ENCODE results near the gene LRRC4. TPM values are rescaled to one million over a fixed set of nuclear protein-coding genes. Genes with fewer than 3 reads are reported as not detected.

LRRC4 gene
- total RNA-seq, 2 donors from 2014 or later = 0.23 to 5.7 TPM

GRCh38 chr7:128037880-128038619 lies 6.8 kb upstream of the LRRC4 start:
- H3K27ac ChIP-seq = no peak overlapping the region
- 97% methylated on average over 8 of the region's 8 CpGs for WGBS
- H3K27me3 ChIP-seq (replicated peaks; ENCODE audit: insufficient read depth) = no peaks in the 10 kb centered on the region
- intact Hi-C loops (cut with DNase I) = loop anchor here (10.0 kb wide), 2 partner anchors 167 to 453 kb away; partner anchors contain the start of genes ARF5 and GCC1
- no peak for DNase-seq (ENCODE audit: low spot score)
- TF ChIP-seq CTCF (IDR thresholded peaks at IDR 0.05) (no peak), POLR2A (IDR thresholded peaks at IDR 0.05) (no peak), POLR2AphosphoS5 (IDR thresholded peaks at IDR 0.05) (no peak)
- H3K9me3 ChIP-seq = no peaks in the 10 kb centered on the region
- H3K4me1 ChIP-seq (replicated peaks) = no peaks in the 10 kb centered on the region
- no peaks in the 10 kb centered on the region for H3K36me3 ChIP-seq
- H3K4me3 ChIP-seq = no peak overlapping the region

GRCh38 chr7:128037081-128037480 lies 5.8 kb upstream of the LRRC4 start:
- WGBS = 100% methylated on average over 2 of the region's 2 CpGs
- no peak for DNase-seq (ENCODE audit: low spot score)
- no peaks in the 10 kb centered on the region for H3K36me3 ChIP-seq
- no peaks in the 10 kb centered on the region for H3K27me3 ChIP-seq (replicated peaks; ENCODE audit: insufficient read depth)
- no peak overlapping the region for H3K27ac ChIP-seq
- TF ChIP-seq CTCF (IDR thresholded peaks at IDR 0.05) = no peak
- TF ChIP-seq POLR2AphosphoS5 (IDR thresholded peaks at IDR 0.05) = no peak
- no peak for TF ChIP-seq POLR2A (IDR thresholded peaks at IDR 0.05)
- intact Hi-C loops (cut with DNase I) = loop anchor here (10.0 kb wide), 2 partner anchors 168 to 452 kb away; partner anchors contain the start of genes ARF5 and GCC1
- H3K4me1 ChIP-seq (replicated peaks) = no peaks in the 10 kb centered on the region
- no peaks in the 10 kb centered on the region for H3K9me3 ChIP-seq
- H3K4me3 ChIP-seq = no peak overlapping the region

- no peak for DNase-seq (ENCODE audit: low spot score)
- Histone ChIP-seq H3K9me3 (no peaks in the 10 kb centered on the region), H3K4me1 (replicated peaks) (no peaks in the 10 kb centered on the region), H3K36me3 (no peaks in the 10 kb centered on the region), H3K27me3 (replicated peaks; ENCODE audit: insufficient read depth) (no peaks in the 10 kb centered on the region), H3K27ac (no peak overlapping the region), H3K4me3 (no peak overlapping the region)
- intact Hi-C loops (cut with DNase I) = loop anchor here (10.0 kb wide), 2 partner anchors 168 to 452 kb away; partner anchors contain the start of genes ARF5 and GCC1
- no peak for TF ChIP-seq CTCF (IDR thresholded peaks at IDR 0.05)
- no peak for TF ChIP-seq POLR2AphosphoS5 (IDR thresholded peaks at IDR 0.05)
- TF ChIP-seq POLR2A (IDR thresholded peaks at IDR 0.05) = no peak
- WGBS = 76% methylated on average over 4 of the region's 4 CpGs
Observed at GRCh38 chr7:128036226-128036940, 5.1 kb upstream of the LRRC4 start.

GRCh38 chr7:128035712-128036111 lies 4.5 kb upstream of the LRRC4 start:
- H3K4me3 ChIP-seq = no peak overlapping the region
- TF ChIP-seq CTCF (IDR thresholded peaks at IDR 0.05) (peak in 2 of 4 experiments; percentile 14 to 15), POLR2A (IDR thresholded peaks at IDR 0.05) (no peak)
- 89% methylated on average over 3 of the region's 3 CpGs for WGBS
- intact Hi-C loops (cut with DNase I) = loop anchor here (10.0 kb wide), 2 partner anchors 169 to 451 kb away; partner anchors contain the start of genes ARF5 and GCC1
- peaks cover 2% of the 10 kb centered on the region for H3K4me1 ChIP-seq (replicated peaks)
- no peaks in the 10 kb centered on the region for H3K36me3 ChIP-seq
- H3K9me3 ChIP-seq = no peaks in the 10 kb centered on the region
- DNase-seq (ENCODE audit: low spot score) = no peak
- no peak overlapping the region for H3K27ac ChIP-seq
- H3K27me3 ChIP-seq (replicated peaks; ENCODE audit: insufficient read depth) = no peaks in the 10 kb centered on the region

All from prostate gland (tissue), 2 donors.